Sigmoid colon (tissue), 3 donors: Measurements from ENCODE around the gene DOK5.

Experiments used
- CTCF ChIP-seq, 4 experiments: fragments of 450-650 bp in 3 of 4; fragments of 200-600 bp in 1 of 4; IDR thresholded peaks; one replicate each; pipeline ENCODE4 v1.5.1; 2016 to 2019; ENCODE audit warnings: antibody characterized with exemption in 4 of 4, mild to moderate bottlenecking in 3 of 4, moderate library complexity in 2 of 4
- POLR2A ChIP-seq, 2 donors: fragments of 450-650 bp; IDR thresholded peaks; one replicate each; pipeline ENCODE4 v1.6.1; 2016; ENCODE audit warnings: antibody characterized with exemption in 2 of 2, mild to moderate bottlenecking in 2 of 2, moderate library complexity in 2 of 2

GRCh38 chr20:54535033-54535432 is 59.6 kb downstream of the DOK5 start:
- TF ChIP-seq CTCF (IDR thresholded peaks at IDR 0.05) (no peak), POLR2A (IDR thresholded peaks at IDR 0.05) (no peak)
